ENCODE data around the gene AJUBA.
"Not testable (repeated sequence)": the region's sequence is repeated elsewhere in the genome, so short reads cannot be mapped to it uniquely, and the experiment has no call there.

AJUBA gene

GRCh38 chr14:22974530-22975313 is 7.6 kb downstream of the AJUBA start:
- H3K4me1 ChIP-seq (ENCODE audit: control insufficient read depth in 5 of 5, insufficient read depth in 5 of 5, low read length in 5 of 5): peaks cover 7 to 32% (median 27%) of the 10 kb centered on the region in 5 donors
- no peak overlapping the region for H3K9ac ChIP-seq (ENCODE audit: low read length in 5 of 5)
- no peaks in the 10 kb centered on the region for H3K27me3 ChIP-seq (ENCODE audit: control insufficient read depth in 5 of 5, insufficient read depth in 4 of 5, low read length in 5 of 5)
- H3K27ac ChIP-seq (ENCODE audit: low read depth, low read length): no peak overlapping the region
- peaks cover 0 to 2% (median 0%) of the 10 kb centered on the region in 5 donors for H3K36me3 ChIP-seq (ENCODE audit: control insufficient read depth in 5 of 5, insufficient read depth in 5 of 5, low read length in 5 of 5)
- no peaks in the 10 kb centered on the region for H3K9me3 ChIP-seq (ENCODE audit: control insufficient read depth in 5 of 5, low read length in 5 of 5)
- no peak overlapping the region for H3K4me3 ChIP-seq (ENCODE audit: low read depth in 1 of 5, low read length in 5 of 5)

- Histone ChIP-seq H3K4me3 (ENCODE audit: low read depth in 1 of 5, low read length in 5 of 5) (no peak overlapping the region), H3K36me3 (ENCODE audit: control insufficient read depth in 5 of 5, insufficient read depth in 5 of 5, low read length in 5 of 5) (peaks cover 0 to 2% (median 0%) of the 10 kb centered on the region in 5 donors), H3K27ac (ENCODE audit: low read depth, low read length) (no peak overlapping the region), H3K4me1 (ENCODE audit: control insufficient read depth in 5 of 5, insufficient read depth in 5 of 5, low read length in 5 of 5) (peaks cover 7 to 24% (median 20%) of the 10 kb centered on the region in 5 donors), H3K9ac (ENCODE audit: low read length in 5 of 5) (no peak overlapping the region), H3K9me3 (ENCODE audit: control insufficient read depth in 5 of 5, low read length in 5 of 5) (no peaks in the 10 kb centered on the region), H3K27me3 (ENCODE audit: control insufficient read depth in 5 of 5, insufficient read depth in 4 of 5, low read length in 5 of 5) (no peaks in the 10 kb centered on the region)
Measured at GRCh38 chr14:22973217-22974032, 8.9 kb downstream of the AJUBA start.

- Histone ChIP-seq H3K4me1 (ENCODE audit: control insufficient read depth in 5 of 5, insufficient read depth in 5 of 5, low read length in 5 of 5) (peaks cover 7 to 16% (median 11%) of the 10 kb centered on the region in 5 donors), H3K9me3 (ENCODE audit: control insufficient read depth in 5 of 5, low read length in 5 of 5) (no peaks in the 10 kb centered on the region), H3K4me3 (ENCODE audit: low read depth in 1 of 5, low read length in 5 of 5) (no peak overlapping the region), H3K27ac (ENCODE audit: low read depth, low read length) (no peak overlapping the region), H3K36me3 (ENCODE audit: control insufficient read depth in 5 of 5, insufficient read depth in 5 of 5, low read length in 5 of 5) (peaks cover 0 to 2% (median 0%) of the 10 kb centered on the region in 5 donors), H3K27me3 (ENCODE audit: control insufficient read depth in 5 of 5, insufficient read depth in 4 of 5, low read length in 5 of 5) (no peaks in the 10 kb centered on the region), H3K9ac (ENCODE audit: low read length in 5 of 5) (peak overlapping the region in 1 of 5 donors; percentile 20)
Measured at GRCh38 chr14:22972313-22972930, 9.9 kb downstream of the AJUBA start.

- Histone ChIP-seq H3K27me3 (ENCODE audit: control insufficient read depth in 5 of 5, insufficient read depth in 4 of 5, low read length in 5 of 5) (no peaks in the 10 kb centered on the region), H3K9ac (ENCODE audit: low read length in 5 of 5) (no peak overlapping the region), H3K9me3 (ENCODE audit: control insufficient read depth in 5 of 5, low read length in 5 of 5) (no peaks in the 10 kb centered on the region), H3K4me1 (ENCODE audit: control insufficient read depth in 5 of 5, insufficient read depth in 5 of 5, low read length in 5 of 5) (peaks cover 0 to 5% (median 0%) of the 10 kb centered on the region in 5 donors), H3K27ac (ENCODE audit: low read depth, low read length) (no peak overlapping the region), H3K4me3 (ENCODE audit: low read depth in 1 of 5, low read length in 5 of 5) (no peak overlapping the region), H3K36me3 (ENCODE audit: control insufficient read depth in 5 of 5, insufficient read depth in 5 of 5, low read length in 5 of 5) (peaks cover 0 to 2% (median 0%) of the 10 kb centered on the region in 5 donors)
Measured at GRCh38 chr14:22971152-22971551, 11.2 kb downstream of the AJUBA start.

GRCh38 chr14:22966783-22967269 is 15.5 kb downstream of the AJUBA start:
- no peaks in the 10 kb centered on the region for H3K36me3 ChIP-seq (ENCODE audit: control insufficient read depth in 5 of 5, insufficient read depth in 5 of 5, low read length in 5 of 5)
- no peak overlapping the region for H3K27ac ChIP-seq (ENCODE audit: low read depth, low read length)
- no peaks in the 10 kb centered on the region for H3K9me3 ChIP-seq (ENCODE audit: control insufficient read depth in 5 of 5, low read length in 5 of 5)
- no peaks in the 10 kb centered on the region for H3K4me1 ChIP-seq (ENCODE audit: control insufficient read depth in 5 of 5, insufficient read depth in 5 of 5, low read length in 5 of 5)
- H3K4me3 ChIP-seq (ENCODE audit: low read depth in 1 of 5, low read length in 5 of 5): no peak overlapping the region
- no peaks in the 10 kb centered on the region for H3K27me3 ChIP-seq (ENCODE audit: control insufficient read depth in 5 of 5, insufficient read depth in 4 of 5, low read length in 5 of 5)
- no peak overlapping the region for H3K9ac ChIP-seq (ENCODE audit: low read length in 5 of 5)

- H3K27me3 ChIP-seq (ENCODE audit: control insufficient read depth in 5 of 5, insufficient read depth in 4 of 5, low read length in 5 of 5); H3K36me3 ChIP-seq (ENCODE audit: control insufficient read depth in 5 of 5, insufficient read depth in 5 of 5, low read length in 5 of 5); H3K4me3 ChIP-seq (ENCODE audit: low read depth in 1 of 5, low read length in 5 of 5); H3K27ac ChIP-seq (ENCODE audit: low read depth, low read length); H3K4me1 ChIP-seq (ENCODE audit: control insufficient read depth in 5 of 5, insufficient read depth in 5 of 5, low read length in 5 of 5); H3K9ac ChIP-seq (ENCODE audit: low read length in 5 of 5); H3K9me3 ChIP-seq (ENCODE audit: control insufficient read depth in 5 of 5, low read length in 5 of 5): not testable (repeated sequence)
Measured at GRCh38 chr14:22965916-22966782, 16.2 kb downstream of the AJUBA start.

- peaks cover 0 to 4% (median 0%) of the 10 kb centered on the region in 5 donors for H3K4me1 ChIP-seq (ENCODE audit: control insufficient read depth in 5 of 5, insufficient read depth in 5 of 5, low read length in 5 of 5)
- no peak overlapping the region for H3K4me3 ChIP-seq (ENCODE audit: low read depth in 1 of 5, low read length in 5 of 5)
- no peak overlapping the region for H3K9ac ChIP-seq (ENCODE audit: low read length in 5 of 5)
- no peaks in the 10 kb centered on the region for H3K9me3 ChIP-seq (ENCODE audit: control insufficient read depth in 5 of 5, low read length in 5 of 5)
- H3K27ac ChIP-seq (ENCODE audit: low read depth, low read length): no peak overlapping the region
- H3K27me3 ChIP-seq (ENCODE audit: control insufficient read depth in 5 of 5, insufficient read depth in 4 of 5, low read length in 5 of 5): no peaks in the 10 kb centered on the region
- no peaks in the 10 kb centered on the region for H3K36me3 ChIP-seq (ENCODE audit: control insufficient read depth in 5 of 5, insufficient read depth in 5 of 5, low read length in 5 of 5)
Measured at GRCh38 chr14:22962061-22962676, 20.2 kb downstream of the AJUBA start.

GRCh38 chr14:22955702-22956569 is 26.4 kb downstream of the AJUBA start:
- Histone ChIP-seq H3K36me3 (ENCODE audit: control insufficient read depth in 5 of 5, insufficient read depth in 5 of 5, low read length in 5 of 5) (peaks cover 4 to 19% (median 11%) of the 10 kb centered on the region in 5 donors), H3K9me3 (ENCODE audit: control insufficient read depth in 5 of 5, low read length in 5 of 5) (no peaks in the 10 kb centered on the region), H3K4me3 (ENCODE audit: low read depth in 1 of 5, low read length in 5 of 5) (peak overlapping the region; percentile 69 to 92 (median 82)), H3K4me1 (ENCODE audit: control insufficient read depth in 5 of 5, insufficient read depth in 5 of 5, low read length in 5 of 5) (peaks cover 0 to 18% (median 12%) of the 10 kb centered on the region in 5 donors), H3K27ac (ENCODE audit: low read depth, low read length) (peak overlapping the region; percentile 92), H3K27me3 (ENCODE audit: control insufficient read depth in 5 of 5, insufficient read depth in 4 of 5, low read length in 5 of 5) (no peaks in the 10 kb centered on the region), H3K9ac (ENCODE audit: low read length in 5 of 5) (peak overlapping the region; percentile 70 to 92 (median 85))

Data from subcutaneous abdominal adipose tissue (tissue), 5 donors.